Measurements from ENCODE around the gene PLIN1.

Gene PLIN1

GRCh38 chr15:89652131-89652530, 27.0 kb downstream of the PLIN1 start:
- no peak for DNase-seq

- no peak for DNase-seq
Observed at GRCh38 chr15:89649716-89650115, 29.5 kb downstream of the PLIN1 start.

DNA sequence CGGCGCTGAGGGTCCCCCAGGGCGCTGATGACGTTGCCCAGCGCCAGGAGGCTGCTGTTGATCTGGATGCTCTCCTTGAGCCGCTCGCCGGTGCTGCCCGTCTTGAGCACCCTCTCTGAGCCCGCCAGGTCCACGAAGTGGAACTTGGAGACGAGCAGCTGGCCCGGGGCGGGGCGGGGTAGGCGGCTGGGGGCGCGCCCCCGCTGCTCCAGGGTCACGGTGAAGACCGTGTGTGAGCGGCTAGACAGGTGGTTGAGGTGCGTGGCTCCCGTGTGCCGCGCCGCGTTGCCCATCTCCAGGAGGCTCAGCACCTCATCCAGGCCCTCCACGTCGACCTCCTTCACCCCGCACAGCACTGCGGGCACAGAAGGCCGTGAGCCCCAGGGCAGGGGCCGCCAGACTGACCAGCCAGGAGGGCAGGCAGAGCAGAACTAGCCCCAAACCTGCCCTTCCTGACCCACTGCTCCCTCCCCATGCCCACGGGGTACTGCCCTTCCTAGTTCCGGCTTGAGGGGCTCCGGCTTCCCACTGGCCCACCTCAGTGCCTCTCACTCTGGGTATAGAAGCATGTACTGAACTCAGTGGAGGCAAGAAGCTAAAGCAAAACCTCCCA, 30.0 kb downstream of the PLIN1 start:
- DNase-seq: no peak

DNA sequence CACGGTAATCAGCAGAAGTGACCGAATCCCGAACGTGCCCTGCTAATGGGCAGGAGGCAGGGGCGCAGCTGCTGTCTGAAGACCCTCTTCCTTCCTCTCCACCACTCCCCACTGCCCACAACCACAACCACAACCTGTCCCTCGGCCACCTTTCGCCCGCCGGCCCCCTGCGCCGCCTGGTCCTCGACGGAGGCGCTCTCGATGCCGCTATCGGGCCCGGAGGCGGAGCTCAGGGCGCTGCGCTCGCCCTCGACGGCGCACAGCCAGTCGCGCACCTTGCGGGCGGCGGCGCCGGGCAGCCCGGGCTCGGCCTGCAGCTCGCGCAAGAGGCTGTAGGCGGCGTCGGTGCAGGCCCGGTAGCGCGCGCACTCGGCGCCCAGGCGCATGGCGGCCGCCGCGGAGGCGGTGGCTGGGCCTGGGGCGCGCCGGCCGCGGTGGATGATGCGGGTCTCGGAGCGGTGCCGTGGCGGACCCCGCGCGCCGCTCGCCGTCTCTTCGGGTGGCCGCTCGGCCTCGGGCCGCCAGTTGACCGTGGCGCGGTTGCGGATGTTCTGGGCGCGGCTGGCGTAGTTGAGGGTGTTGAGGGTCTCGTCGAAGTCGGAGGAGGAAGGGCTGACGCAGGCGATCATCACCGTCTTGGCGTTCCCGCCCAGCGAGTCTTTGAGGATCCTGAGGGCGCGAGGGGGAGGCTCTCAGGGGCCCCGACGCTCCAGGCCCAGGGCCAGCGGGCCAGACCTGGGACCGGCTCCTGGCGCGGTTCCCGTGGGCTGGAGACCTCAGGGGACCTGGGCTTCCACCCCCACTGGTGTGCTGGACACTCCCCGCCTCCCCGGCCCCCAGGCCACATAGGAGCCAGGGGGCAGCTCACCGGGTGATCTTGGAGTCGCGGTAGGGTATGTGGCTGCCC, 30.8 kb downstream of the PLIN1 start:
- DNase-seq: no peak

DNA sequence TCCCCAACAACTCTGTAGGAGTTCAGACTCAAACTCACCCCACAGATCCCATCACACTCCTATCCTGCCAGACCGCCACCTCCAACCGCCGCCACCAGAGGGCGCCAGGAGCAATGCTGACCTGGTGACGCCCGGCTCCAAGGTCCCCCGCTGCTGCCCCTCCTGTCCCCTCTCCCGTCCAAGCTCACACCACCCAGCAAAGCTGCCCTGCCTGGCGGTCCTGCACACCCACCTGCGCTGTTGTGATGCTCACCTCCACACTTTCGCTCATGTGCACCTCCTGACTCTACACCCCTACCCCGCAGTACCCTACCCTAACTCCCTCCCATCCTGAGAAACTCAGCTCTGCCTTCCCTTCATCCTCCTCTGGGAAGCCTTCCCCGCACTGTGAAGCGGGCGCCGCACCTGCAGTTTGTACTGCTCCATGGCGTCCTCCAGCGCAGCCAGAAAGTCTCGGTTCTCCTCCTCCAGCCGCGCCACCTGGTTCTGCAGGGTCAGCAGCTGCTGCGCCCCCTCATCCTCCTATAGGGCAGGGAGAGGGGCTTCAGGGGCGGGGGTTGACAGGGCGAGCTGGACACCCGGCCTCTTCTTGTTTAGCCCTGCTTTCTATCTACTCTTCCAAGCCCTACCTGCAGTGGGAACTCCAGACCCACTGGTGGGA, 31.8 kb downstream of the PLIN1 start:
- DNase-seq: peak; percentile 48

GRCh38 chr15:89646416-89647141, 32.6 kb downstream of the PLIN1 start:
- DNase-seq: no peak

GRCh38 chr15:89645680-89646079, 33.5 kb downstream of the PLIN1 start:
- DNase-seq: no peak

- DNase-seq: no peak
Observed at GRCh38 chr15:89642106-89642505, 37.1 kb downstream of the PLIN1 start.

- no peak for DNase-seq
Observed at GRCh38 chr15:89641053-89641452, 38.1 kb downstream of the PLIN1 start.

- DNase-seq: no peak
Observed at GRCh38 chr15:89640245-89640644, 38.9 kb downstream of the PLIN1 start.

GRCh38 chr15:89633585-89633984, 45.6 kb downstream of the PLIN1 start:
- DNase-seq: no peak

DNA sequence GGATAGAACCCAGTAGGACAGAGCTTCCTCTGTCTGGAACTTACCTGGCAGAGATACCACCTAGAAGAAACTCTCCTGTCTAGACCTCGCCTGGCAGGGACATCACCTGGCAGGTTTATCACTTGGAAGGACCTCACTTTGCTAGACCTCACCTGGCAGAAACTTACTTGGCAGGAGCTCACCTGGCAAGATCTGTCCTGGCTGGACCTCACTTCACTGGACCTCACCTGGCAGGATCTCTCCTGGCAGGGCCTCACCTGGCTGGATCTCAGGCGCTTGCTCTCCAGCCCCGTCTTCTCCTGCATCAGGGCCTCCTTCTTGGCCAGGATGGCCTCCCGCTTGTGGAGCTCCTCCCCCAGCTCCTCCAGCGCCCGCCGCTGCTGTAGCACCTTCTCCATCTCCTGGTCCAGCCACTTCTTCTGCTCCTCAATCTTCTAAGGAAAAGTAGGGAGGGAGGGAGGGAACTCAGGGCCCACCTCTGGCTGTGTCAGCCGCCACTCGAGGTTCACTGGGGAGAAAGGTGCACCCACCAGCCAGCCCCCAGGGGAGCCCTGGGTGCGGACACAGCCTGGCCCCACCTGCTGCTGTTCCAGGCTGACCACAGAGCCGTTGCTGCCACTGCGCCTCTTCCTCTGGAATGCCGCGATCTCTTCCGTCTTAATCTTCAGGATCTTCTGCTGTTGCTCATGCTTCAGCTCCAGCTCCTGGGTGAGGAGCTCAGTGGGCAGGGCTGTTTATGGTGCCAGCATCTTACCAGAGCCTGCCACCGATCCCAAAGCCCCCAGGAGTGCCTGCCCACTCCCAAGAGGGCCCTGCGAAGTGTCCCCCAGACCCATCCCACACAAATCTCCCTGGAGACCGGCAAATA, 46.4 kb downstream of the PLIN1 start:
- DNase-seq: no peak

DNA sequence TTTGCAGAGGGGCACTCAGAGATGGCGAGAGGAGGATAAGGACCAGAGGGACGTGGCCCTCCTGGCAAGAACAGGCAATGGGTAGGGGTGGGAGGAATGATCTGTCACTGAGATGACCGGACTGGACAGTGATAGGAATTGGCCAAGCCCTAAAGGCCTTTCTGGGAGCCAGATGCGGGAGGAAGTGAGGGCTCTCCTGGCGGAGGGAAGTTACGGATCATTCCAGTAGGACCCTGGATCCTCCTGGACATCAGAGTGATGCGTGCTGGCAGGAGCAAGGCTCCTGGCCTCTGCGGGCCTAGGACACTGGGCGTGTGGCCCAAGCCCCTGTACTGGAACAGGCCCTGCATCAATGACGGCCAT, 47.3 kb downstream of the PLIN1 start:
- no peak for DNase-seq

- no peak for DNase-seq
Observed at GRCh38 chr15:89630974-89631901, 47.9 kb downstream of the PLIN1 start.

- no peak for DNase-seq
Observed at GRCh38 chr15:89630260-89630659, 48.9 kb downstream of the PLIN1 start.

DNA sequence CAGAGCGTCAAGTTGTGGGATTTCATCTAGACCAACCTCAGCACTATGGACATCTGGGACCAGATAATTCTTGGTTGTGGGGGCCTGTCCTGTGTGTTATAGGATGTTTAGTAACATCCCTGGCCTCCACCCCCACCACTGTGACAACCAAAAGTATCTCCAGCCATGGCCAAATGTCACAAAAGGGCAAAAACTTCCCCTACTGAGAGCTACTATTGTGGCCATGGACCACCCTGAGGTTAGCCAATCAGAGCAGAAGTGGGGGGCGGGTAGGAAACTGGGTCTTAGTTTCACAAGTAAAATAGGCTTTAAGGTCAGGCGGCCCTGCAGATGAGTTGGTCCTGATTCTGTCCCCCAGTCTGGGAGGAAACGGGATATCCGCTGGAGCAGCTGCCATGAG, 49.3 kb downstream of the PLIN1 start:
- DNase-seq: no peak

- no peak for DNase-seq
Observed at GRCh38 chr15:89628806-89629715, 50.1 kb downstream of the PLIN1 start.

GRCh38 chr15:89628301-89628700, 50.9 kb downstream of the PLIN1 start:
- no peak for DNase-seq

DNA sequence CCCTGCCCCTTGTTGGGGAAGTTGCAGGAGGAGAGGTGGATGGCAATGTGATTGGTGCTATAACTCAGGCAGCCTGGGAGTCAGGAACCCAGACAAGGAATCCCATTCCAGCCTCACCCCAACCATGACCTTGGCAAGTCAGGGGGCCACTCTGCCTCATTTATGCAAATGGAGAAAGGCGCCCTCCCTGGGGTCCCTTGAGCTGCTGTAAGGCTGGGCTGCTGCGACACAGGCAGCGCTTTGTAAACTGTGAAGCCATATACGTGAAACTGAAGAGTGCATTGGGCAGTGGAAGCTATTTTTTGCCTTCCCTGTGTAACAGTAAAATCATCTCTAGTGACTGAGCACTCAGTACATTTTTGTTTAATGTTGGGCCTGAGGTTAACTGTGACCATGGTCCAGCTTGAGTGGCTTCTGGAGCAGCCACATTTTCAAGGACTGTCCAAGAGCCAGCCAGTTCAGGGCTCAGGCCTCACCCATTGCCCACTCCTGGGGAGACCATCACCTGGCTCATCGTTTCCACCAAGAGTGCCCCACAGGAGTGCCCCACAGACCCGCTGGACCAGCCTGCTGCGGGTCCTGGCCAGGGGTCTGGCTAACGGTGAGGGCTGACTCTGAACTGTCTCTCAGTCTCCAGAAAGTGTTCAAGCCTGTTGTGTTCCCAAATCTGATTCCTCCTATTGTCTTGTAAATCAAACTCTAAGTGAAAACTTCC, 51.8 kb downstream of the PLIN1 start:
- no peak for DNase-seq

All from NCI-H345 (cell line).